Upper lobe of left lung (tissue), 6 donors: ENCODE data around the gene LCT. TPM values are rescaled to one million over a fixed set of nuclear protein-coding genes. Genes with fewer than 3 reads are reported as not detected.
A peak's percentile ranks its signal among the peaks of the same experiment; 100 is the strongest.
"Not testable (repeated sequence)": the region's sequence is repeated elsewhere in the genome, so short reads cannot be mapped to it uniquely, and the experiment has no call there.

Source experiments
- ATAC-seq, 2 donors: fragments of 200-7000 bp; cut with Tn5 transposase; one replicate each; pipeline ENCODE4 v1.9.1; 2022; ENCODE audit warnings: mild to moderate bottlenecking in 2 of 2, moderate library complexity in 2 of 2; ENCODE audit not compliant: low FRiP score in 2 of 2
- DNase-seq, 2 donors: peaks; one replicate each; pipeline ENCODE4 v3.0.0-alpha.2; 2019 to 2020
- H3K27ac ChIP-seq, 4 donors: fragments of 200-600 bp; sonication (generic); one replicate each; pipeline ENCODE4 v1.5.1; 2016 to 2019
- H3K27me3 ChIP-seq, 4 donors: fragments of 200-600 bp; sonication (generic); one replicate each; pipeline ENCODE4 v1.5.1; 2017 to 2019
- H3K36me3 ChIP-seq, 4 donors: fragments of 200-600 bp; sonication (generic); one replicate each; pipeline ENCODE4 v1.5.1; 2016 to 2019
- H3K4me1 ChIP-seq, 4 donors: fragments of 200-600 bp; sonication (generic); one replicate each; pipeline ENCODE4 v1.5.1; 2018 to 2019
- H3K4me3 ChIP-seq, 4 donors: fragments of 200-600 bp; sonication (generic); one replicate each; pipeline ENCODE4 v1.5.1; 2017 to 2019; ENCODE audit warnings: mild to moderate bottlenecking in 2 of 4, moderate library complexity in 1 of 4
- H3K9me3 ChIP-seq, 4 donors: fragments of 200-600 bp; sonication (generic); one replicate each; pipeline ENCODE4 v1.5.1; 2018 to 2019
- CTCF ChIP-seq, 6 experiments: fragments of 450-650 bp in 4 of 6; fragments of 200-600 bp in 2 of 6; sonication (generic) in 2 of 6; IDR thresholded peaks; one replicate each; pipeline ENCODE4 v1.5.1; 2016 to 2019; ENCODE audit warnings: antibody characterized with exemption in 6 of 6
- EP300 ChIP-seq, 4 donors: sonication (generic); formaldehyde crosslinking; IDR thresholded peaks; one replicate each; pipeline ENCODE4 v1.5.1; 2017; ENCODE audit warnings: antibody characterized with exemption in 4 of 4, control low read depth in 2 of 4
- POLR2A ChIP-seq, 4 donors: fragments of 450-650 bp; IDR thresholded peaks; one replicate each; pipeline ENCODE4 v1.5.1; 2016 to 2017; ENCODE audit warnings: antibody characterized with exemption in 4 of 4, mild to moderate bottlenecking in 2 of 4
- POLR2AphosphoS5 ChIP-seq, 2 donors: sonication (generic); formaldehyde crosslinking; IDR thresholded peaks; one replicate each; pipeline ENCODE4 v1.5.1; 2017; ENCODE audit warnings: antibody characterized with exemption in 2 of 2
- WGBS, 2 donors: methylation state at CpG; one replicate each; pipeline ENCODE4 v1.1.5; 2017 to 2018; 5-methylcytosine and 5-hydroxymethylcytosine counted together
- total RNA-seq, 6 donors: library from RNA; depleted of rRNA in 4 of 6; stranded (reverse); fragments of >200 nt in 4 of 6; gene quantifications; one replicate each; pipeline versions ENCODE4 v1.1.0 to v1.2.1, GENCODE V29; 2016 to 2021
- donor health status: DM: no; HTN: no; CAD: no; lungs with moderate emphysema.
- donor health status: DM: no; HTN: yes; CAD: no; lungs with severe emphysema.

Gene LCT
- total RNA-seq, 6 donors from 2014 or later, result 0.03 to 0.20 TPM; not detected in 4

- no peak for TF ChIP-seq POLR2A (IDR thresholded peaks at IDR 0.05)
- no peak overlapping the region for H3K4me3 ChIP-seq
- no peaks in the 10 kb centered on the region for H3K27me3 ChIP-seq
- peaks cover 0 to 6% (median 0%) of the 10 kb centered on the region in 4 donors for H3K9me3 ChIP-seq
- WGBS, 2 donors, result 94 to 97% methylated on average over 8 of the region's 8 CpGs
- DNase-seq, result peak in 1 of 2 donors; percentile 15
- no peak for ATAC-seq
- no peaks in the 10 kb centered on the region for H3K36me3 ChIP-seq
- H3K27ac ChIP-seq, result no peak overlapping the region
- peaks cover 0 to 8% (median 3%) of the 10 kb centered on the region in 4 donors for H3K4me1 ChIP-seq
Observed at GRCh38 chr2:135796606-135797005, 40.4 kb downstream of the LCT start.

GRCh38 chr2:135795641-135796040 lies 41.3 kb downstream of the LCT start:
- ATAC-seq, result not testable (repeated sequence)

GRCh38 chr2:135792401-135793150 lies 44.4 kb downstream of the LCT start:
- Histone ChIP-seq H3K36me3 (peaks cover 0 to 3% (median 0%) of the 10 kb centered on the region in 4 donors), H3K4me3 (no peak overlapping the region), H3K9me3 (no peaks in the 10 kb centered on the region), H3K27ac (no peak overlapping the region), H3K4me1 (peaks cover 0 to 5% (median 2%) of the 10 kb centered on the region in 4 donors), H3K27me3 (no peaks in the 10 kb centered on the region)
- ATAC-seq, result no peak
- WGBS, 2 donors, result 65 to 79% methylated on average over 6 to 7 of the region's 7 CpGs
- TF ChIP-seq POLR2AphosphoS5 (IDR thresholded peaks at IDR 0.05) (no peak), POLR2A (IDR thresholded peaks at IDR 0.05) (no peak), EP300 (IDR thresholded peaks at IDR 0.05) (no peak), CTCF (IDR thresholded peaks at IDR 0.05) (no peak)
- no peak for DNase-seq

More at GRCh38 chr2:135795641-135796040, 41.3 kb downstream of the LCT start:
- WGBS, 2 donors, result 68 to 74% methylated on average over 4 of the region's 4 CpGs
- not testable (repeated sequence) for H3K9me3 ChIP-seq, H3K4me3 ChIP-seq, H3K27me3 ChIP-seq, H3K36me3 ChIP-seq, H3K27ac ChIP-seq, DNase-seq, H3K4me1 ChIP-seq

- Histone ChIP-seq H3K27ac (no peak overlapping the region), H3K36me3 (peaks cover 0 to 3% (median 0%) of the 10 kb centered on the region in 4 donors), H3K9me3 (no peaks in the 10 kb centered on the region), H3K27me3 (no peaks in the 10 kb centered on the region), H3K4me1 (no peaks in the 10 kb centered on the region), H3K4me3 (no peak overlapping the region)
- DNase-seq (no peak), ATAC-seq (no peak)
- WGBS, 2 donors, result 88 to 92% methylated on average over 2 of the region's 2 CpGs
- TF ChIP-seq EP300 (IDR thresholded peaks at IDR 0.05) (no peak), POLR2AphosphoS5 (IDR thresholded peaks at IDR 0.05) (no peak), CTCF (IDR thresholded peaks at IDR 0.05) (no peak), POLR2A (IDR thresholded peaks at IDR 0.05) (no peak)
Observed at GRCh38 chr2:135791418-135792190, 45.4 kb downstream of the LCT start.

- Histone ChIP-seq H3K4me1 (no peaks in the 10 kb centered on the region), H3K4me3 (no peak overlapping the region)
Observed at GRCh38 chr2:135790423-135790822, 46.6 kb downstream of the LCT start.

More at GRCh38 chr2:135790423-135790822, 46.6 kb downstream of the LCT start:
- DNase-seq (no peak), ATAC-seq (no peak)
- Histone ChIP-seq H3K9me3 (no peaks in the 10 kb centered on the region), H3K36me3 (peaks cover 0 to 12% (median 3%) of the 10 kb centered on the region in 4 donors), H3K27ac (no peak overlapping the region), H3K27me3 (no peaks in the 10 kb centered on the region)
- no peak for TF ChIP-seq POLR2A (IDR thresholded peaks at IDR 0.05)
- TF ChIP-seq POLR2AphosphoS5 (IDR thresholded peaks at IDR 0.05), result no peak
- no peak for TF ChIP-seq EP300 (IDR thresholded peaks at IDR 0.05)
- TF ChIP-seq CTCF (IDR thresholded peaks at IDR 0.05), result no peak
- WGBS, 2 donors, result 98 to 100% methylated on average over 9 to 10 of the region's 10 CpGs
